SH-SY5Y (cell line): ENCODE results near the gene NBEA.

ENCODE experiments used
- GATA2 ChIP-seq: IDR thresholded peaks from 2 replicates; pipeline ENCODE4 v1.6.1; 2011; ENCODE audit warnings: mild to moderate bottlenecking, low read depth, low read length
- GATA3 ChIP-seq: IDR thresholded peaks from 2 replicates; pipeline ENCODE4 v1.6.1; 2011; ENCODE audit warnings: low read depth, mild to moderate bottlenecking, low read length, moderate library complexity

DNA sequence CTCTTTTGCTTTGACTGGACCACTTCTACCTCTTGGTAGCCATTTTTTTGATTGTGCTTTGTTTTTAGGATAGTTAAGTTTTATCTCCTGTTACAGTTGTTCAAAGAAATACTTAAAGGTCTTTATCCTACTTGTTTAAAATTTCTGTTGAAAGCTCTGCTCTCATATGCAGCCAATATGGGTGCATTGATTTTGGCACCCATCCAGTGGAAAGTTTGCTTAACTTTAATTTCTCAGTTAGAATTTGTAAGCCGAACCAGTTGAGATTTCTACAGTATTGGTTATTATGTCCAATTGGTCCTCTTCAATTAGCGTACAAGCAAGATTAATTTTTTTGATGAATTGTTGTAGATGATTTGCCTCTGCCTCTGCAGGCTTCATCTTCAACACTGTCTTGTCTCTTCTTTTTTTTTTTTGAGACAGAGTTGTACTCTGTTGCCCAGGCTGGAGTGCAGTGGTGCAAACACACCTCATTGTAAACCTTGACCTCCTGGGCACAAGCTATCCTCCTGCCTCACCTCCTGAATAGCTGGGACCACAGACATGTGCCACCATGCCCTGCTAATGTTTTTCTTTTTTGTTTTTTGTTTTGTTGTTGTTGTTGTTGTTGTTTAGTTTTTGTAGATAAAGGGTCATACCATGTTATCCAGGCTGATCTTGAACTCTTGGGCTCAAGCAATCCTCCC is 469.1 kb downstream of the NBEA start:
- TF ChIP-seq GATA2 (no peak), GATA3 (no peak)
